KMS-11 (cell line): ENCODE results near the gene ATAT1.

Source experiments
- H2AFZ ChIP-seq: fragments of 200-600 bp; sonication (generic); 2 replicates; pipeline ENCODE4 v1.6.1; 2016; ENCODE audit warnings: antibody characterized with exemption, mixed run types, low read depth
- H3K27ac ChIP-seq: fragments of 200-600 bp; sonication (generic); 2 replicates; pipeline ENCODE4 v1.6.1; 2016; ENCODE audit warnings: mild to moderate bottlenecking, mixed run types
- H3K27me3 ChIP-seq: fragments of 200-600 bp; sonication (generic); 2 replicates; pipeline ENCODE4 v1.6.1; 2017; ENCODE audit warnings: mild to moderate bottlenecking, low read depth, mixed run types, moderate library complexity; ENCODE audit not compliant: insufficient read depth
- H3K36me3 ChIP-seq: fragments of 200-600 bp; sonication (generic); 2 replicates; pipeline ENCODE4 v1.6.1; 2017; ENCODE audit warnings: mild to moderate bottlenecking, mixed run types; ENCODE audit not compliant: insufficient read depth
- H3K4me1 ChIP-seq: fragments of 200-600 bp; sonication (generic); 2 replicates; pipeline ENCODE4 v1.6.1; 2016; ENCODE audit warnings: mild to moderate bottlenecking, low read depth, mixed run types; ENCODE audit not compliant: poor library complexity, severe bottlenecking
- H3K4me2 ChIP-seq: fragments of 200-600 bp; sonication (generic); 2 replicates; pipeline ENCODE4 v1.7.0; 2016; ENCODE audit warnings: mild to moderate bottlenecking, mixed run types
- H3K4me3 ChIP-seq: fragments of 200-600 bp; sonication (generic); IDR thresholded peaks from 2 replicates; pipeline ENCODE4 v1.6.1; 2017; ENCODE audit warnings: low read depth, low read length, mixed read lengths; ENCODE audit not compliant: insufficient read depth
- H3K79me2 ChIP-seq: fragments of 200-600 bp; sonication (generic); 2 replicates; pipeline ENCODE4 v1.6.1; 2016; ENCODE audit warnings: low read depth, mixed run types; ENCODE audit not compliant: insufficient read depth
- H3K9ac ChIP-seq: fragments of 200-600 bp; sonication (generic); 2 replicates; pipeline ENCODE4 v1.6.1; 2016; ENCODE audit warnings: mild to moderate bottlenecking, mixed run types
- H4K20me1 ChIP-seq: fragments of 200-600 bp; sonication (generic); 2 replicates; pipeline ENCODE4 v1.6.1; 2016; ENCODE audit warnings: mild to moderate bottlenecking, mixed run types; ENCODE audit not compliant: insufficient read depth
- CTCF ChIP-seq: fragments of 200-600 bp; sonication (generic); conservative IDR thresholded peaks from 2 replicates; pipeline ENCODE4 v1.6.1; 2017; ENCODE audit warnings: low read depth, mild to moderate bottlenecking, antibody characterized with exemption, low read length, moderate library complexity, mixed read lengths

ATAT1 gene

GRCh38 chr6:30689985-30690384 is 63.3 kb downstream of the ATAT1 start:
- peaks cover 13% of the 10 kb centered on the region for H3K79me2 ChIP-seq
- H3K9ac ChIP-seq, result peak overlapping the region; percentile 49; the same call in 1 of the 2 replicates
- H3K27ac ChIP-seq, result peak overlapping the region; percentile 21; the same call in 1 of the 2 replicates
- H3K4me3 ChIP-seq, result no peak overlapping the region
- peaks cover 49% of the 10 kb centered on the region for H3K4me1 ChIP-seq
- peak overlapping the region; percentile 96 for H3K4me2 ChIP-seq
- no peaks in the 10 kb centered on the region for H3K36me3 ChIP-seq
- TF ChIP-seq CTCF, result no peak
- no peaks in the 10 kb centered on the region for H3K27me3 ChIP-seq
- peak overlapping the region; percentile 90 for H2AFZ ChIP-seq
- no peaks in the 10 kb centered on the region for H4K20me1 ChIP-seq

- peaks cover 6% of the 10 kb centered on the region; the same call in 1 of the 2 replicates for H3K79me2 ChIP-seq
- peak within 1 kb of the TSS; percentile 90 for H2AFZ ChIP-seq
- no peak for TF ChIP-seq CTCF
- no peaks in the 10 kb centered on the region for H3K36me3 ChIP-seq
- H3K9ac ChIP-seq, result peak within 1 kb of the TSS; percentile 49; the same call in 1 of the 2 replicates
- peaks cover 42% of the 10 kb centered on the region for H3K4me1 ChIP-seq
- no peak within 1 kb of the TSS for H3K4me3 ChIP-seq
- H3K4me2 ChIP-seq, result peak within 1 kb of the TSS; percentile 96
- H3K27me3 ChIP-seq, result no peaks in the 10 kb centered on the region
- H3K27ac ChIP-seq, result peak within 1 kb of the TSS; percentile 50; the same call in 1 of the 2 replicates
- no peaks in the 10 kb centered on the region for H4K20me1 ChIP-seq
These were observed 63.9 kb downstream of the ATAT1 start, which contains the start of gene NRM for GRCh38 chr6:30690403-30691207. NRM (minus strand) TSS chr6:30690984; CDS start chr6:30690974, 10 bp downstream.

- peak overlapping the region; percentile 50; the same call in 1 of the 2 replicates for H3K27ac ChIP-seq
These were observed 64.7 kb downstream of the ATAT1 start for GRCh38 chr6:30691208-30691847.

More at GRCh38 chr6:30691208-30691847, 64.7 kb downstream of the ATAT1 start:
- Histone ChIP-seq H3K27me3 (no peaks in the 10 kb centered on the region), H3K79me2 (no peaks in the 10 kb centered on the region; the same call in 1 of the 2 replicates), H4K20me1 (no peaks in the 10 kb centered on the region), H3K4me2 (peak overlapping the region; percentile 96), H3K4me3 (no peak overlapping the region), H2AFZ (peak overlapping the region; percentile 90), H3K4me1 (peaks cover 37% of the 10 kb centered on the region), H3K9ac (peak overlapping the region; percentile 49; the same call in 1 of the 2 replicates), H3K36me3 (no peaks in the 10 kb centered on the region)
- no peak for TF ChIP-seq CTCF
